GM21737 (cell line): Measurements from ENCODE around the gene NUMA1.

Experiments used
- ATAC-seq: cut with Tn5 transposase; IDR thresholded peaks from one replicate; pipeline ENCODE4 v1.9.1; 2021; ENCODE audit warnings: mild to moderate bottlenecking, moderate library complexity; ENCODE audit not compliant: unreplicated experiment

The NUMA1 gene

GRCh38 chr11:72080326-72081183 lies at the start of gene NUMA1, which contains the start of gene LRRC51:
Gene NUMA1, minus strand, starts transcription at chr11:72080542. Its CDS starts 44,599 bp downstream, at chr11:72035943.
Gene LRRC51, plus strand, starts transcription at chr11:72080850. Its CDS starts 8,234 bp downstream, at chr11:72089084.
- peak; percentile 89 for ATAC-seq

- no peak for ATAC-seq
Measured at GRCh38 chr11:72129381-72129780, 49.0 kb upstream of the NUMA1 start.

GRCh38 chr11:72127923-72128322 lies 47.6 kb upstream of the NUMA1 start:
- ATAC-seq: no peak

- no peak for ATAC-seq
Measured at GRCh38 chr11:72125956-72126355, 45.6 kb upstream of the NUMA1 start.

- ATAC-seq: no peak
Measured at GRCh38 chr11:72124046-72124445, 43.7 kb upstream of the NUMA1 start.

GRCh38 chr11:72123117-72123653 lies 42.8 kb upstream of the NUMA1 start:
- no peak for ATAC-seq

GRCh38 chr11:72122607-72123006 lies 42.3 kb upstream of the NUMA1 start:
- no peak for ATAC-seq

GRCh38 chr11:72120930-72121329 lies 40.6 kb upstream of the NUMA1 start:
- ATAC-seq: no peak

GRCh38 chr11:72119198-72119597 lies 38.9 kb upstream of the NUMA1 start:
- no peak for ATAC-seq

GRCh38 chr11:72116019-72116755 lies 35.8 kb upstream of the NUMA1 start:
- no peak for ATAC-seq

GRCh38 chr11:72114570-72114969 lies 34.2 kb upstream of the NUMA1 start:
- no peak for ATAC-seq

GRCh38 chr11:72112978-72113808 lies 32.9 kb upstream of the NUMA1 start:
- no peak for ATAC-seq

GRCh38 chr11:72112143-72112977 lies 32.0 kb upstream of the NUMA1 start, which contains the start of gene ANAPC15:
Gene ANAPC15, minus strand, starts transcription at chr11:72112695. Its CDS starts 1,419 bp downstream, at chr11:72111276.
- ATAC-seq: peak; percentile 74

- ATAC-seq: peak; percentile 3
Measured at GRCh38 chr11:72111300-72112142, 31.2 kb upstream of the NUMA1 start.

- no peak for ATAC-seq
Measured at GRCh38 chr11:72105888-72106287, 25.5 kb upstream of the NUMA1 start, which contains the start of gene TOMT. Gene TOMT, plus strand, starts transcription at chr11:72105924. Its CDS starts 28 bp downstream, at chr11:72105952.

GRCh38 chr11:72103754-72104167 lies 23.4 kb upstream of the NUMA1 start:
- ATAC-seq: no peak

- ATAC-seq: peak; percentile 81
Measured at GRCh38 chr11:72102946-72103753, 22.8 kb upstream of the NUMA1 start, which contains the start of gene LAMTOR1. Gene LAMTOR1, minus strand, starts transcription at chr11:72103297. Its CDS starts 73 bp downstream, at chr11:72103224.

GRCh38 chr11:72102631-72102945 lies 22.2 kb upstream of the NUMA1 start:
- no peak for ATAC-seq
